ENCODE measurements around the gene MEGF11.
"Not testable (repeated sequence)": the region's sequence is repeated elsewhere in the genome, so short reads cannot be mapped to it uniquely, and the experiment has no call there.

Gene MEGF11

GRCh38 chr15:66003129-66003528, 250.4 kb downstream of the MEGF11 start:
- not testable (repeated sequence) for H3K4me3 ChIP-seq (ENCODE audit: low read depth, low read length); DNase-seq (ENCODE audit: low read depth)

GRCh38 chr15:66001717-66002426, 251.7 kb downstream of the MEGF11 start:
- no peak for DNase-seq (ENCODE audit: low read depth)
- H3K4me3 ChIP-seq (ENCODE audit: low read depth, low read length): no peak overlapping the region

GRCh38 chr15:66001042-66001441, 252.5 kb downstream of the MEGF11 start:
- DNase-seq (ENCODE audit: low read depth): no peak
- no peak overlapping the region for H3K4me3 ChIP-seq (ENCODE audit: low read depth, low read length)

GRCh38 chr15:65998486-65998885, 255.1 kb downstream of the MEGF11 start:
- no peak overlapping the region for H3K4me3 ChIP-seq (ENCODE audit: low read depth, low read length)
- DNase-seq (ENCODE audit: low read depth): no peak

- DNase-seq (ENCODE audit: low read depth): no peak
- no peak overlapping the region for H3K4me3 ChIP-seq (ENCODE audit: low read depth, low read length)
These were observed 256.6 kb downstream of the MEGF11 start for GRCh38 chr15:65996901-65997300.

- no peak overlapping the region for H3K4me3 ChIP-seq (ENCODE audit: low read depth, low read length)
- no peak for DNase-seq (ENCODE audit: low read depth)
These were observed 258.7 kb downstream of the MEGF11 start for GRCh38 chr15:65994832-65995231.

GRCh38 chr15:65993762-65994161, 259.8 kb downstream of the MEGF11 start:
- no peak for DNase-seq (ENCODE audit: low read depth)
- no peak overlapping the region for H3K4me3 ChIP-seq (ENCODE audit: low read depth, low read length)

- DNase-seq (ENCODE audit: low read depth): no peak
- no peak overlapping the region for H3K4me3 ChIP-seq (ENCODE audit: low read depth, low read length)
These were observed 260.3 kb downstream of the MEGF11 start for GRCh38 chr15:65993236-65993635.

- no peak overlapping the region for H3K4me3 ChIP-seq (ENCODE audit: low read depth, low read length)
- no peak for DNase-seq (ENCODE audit: low read depth)
These were observed 261.6 kb downstream of the MEGF11 start for GRCh38 chr15:65991721-65992483.

GRCh38 chr15:65990298-65990981, 263.1 kb downstream of the MEGF11 start:
- DNase-seq (ENCODE audit: low read depth): no peak
- no peak overlapping the region for H3K4me3 ChIP-seq (ENCODE audit: low read depth, low read length)

- DNase-seq (ENCODE audit: low read depth): no peak
- no peak overlapping the region for H3K4me3 ChIP-seq (ENCODE audit: low read depth, low read length)
These were observed 266.4 kb downstream of the MEGF11 start for GRCh38 chr15:65987100-65987499.

GRCh38 chr15:65986416-65986815, 267.1 kb downstream of the MEGF11 start:
- DNase-seq (ENCODE audit: low read depth): no peak
- no peak overlapping the region for H3K4me3 ChIP-seq (ENCODE audit: low read depth, low read length)

- no peak for DNase-seq (ENCODE audit: low read depth)
- no peak overlapping the region for H3K4me3 ChIP-seq (ENCODE audit: low read depth, low read length)
These were observed 268.2 kb downstream of the MEGF11 start for GRCh38 chr15:65985387-65985786.

GRCh38 chr15:65982627-65983322, 270.8 kb downstream of the MEGF11 start:
- no peak for DNase-seq (ENCODE audit: low read depth)
- no peak overlapping the region for H3K4me3 ChIP-seq (ENCODE audit: low read depth, low read length)

GRCh38 chr15:65981837-65982626, 271.5 kb downstream of the MEGF11 start:
- no peak overlapping the region for H3K4me3 ChIP-seq (ENCODE audit: low read depth, low read length)
- no peak for DNase-seq (ENCODE audit: low read depth)

- H3K4me3 ChIP-seq (ENCODE audit: low read depth, low read length): no peak overlapping the region
- peak; percentile 33 for DNase-seq (ENCODE audit: low read depth)
These were observed 272.6 kb downstream of the MEGF11 start for GRCh38 chr15:65980824-65981456.

GRCh38 chr15:65979837-65980236, 273.7 kb downstream of the MEGF11 start:
- no peak overlapping the region for H3K4me3 ChIP-seq (ENCODE audit: low read depth, low read length)
- no peak for DNase-seq (ENCODE audit: low read depth)

GRCh38 chr15:65979316-65979715, 274.2 kb downstream of the MEGF11 start:
- no peak for DNase-seq (ENCODE audit: low read depth)
- H3K4me3 ChIP-seq (ENCODE audit: low read depth, low read length): no peak overlapping the region

GRCh38 chr15:65978110-65978509, 275.4 kb downstream of the MEGF11 start:
- DNase-seq (ENCODE audit: low read depth): no peak
- no peak overlapping the region for H3K4me3 ChIP-seq (ENCODE audit: low read depth, low read length)
